GM18499 (cell line): ENCODE measurements around the gene RAI1.

ENCODE experiments used
- ATAC-seq: cut with Tn5 transposase; IDR thresholded peaks from one replicate; pipeline ENCODE4 v1.9.1; 2021; ENCODE audit warnings: moderate number of reproducible peaks; ENCODE audit not compliant: insufficient read depth, unreplicated experiment

The RAI1 gene

DNA sequence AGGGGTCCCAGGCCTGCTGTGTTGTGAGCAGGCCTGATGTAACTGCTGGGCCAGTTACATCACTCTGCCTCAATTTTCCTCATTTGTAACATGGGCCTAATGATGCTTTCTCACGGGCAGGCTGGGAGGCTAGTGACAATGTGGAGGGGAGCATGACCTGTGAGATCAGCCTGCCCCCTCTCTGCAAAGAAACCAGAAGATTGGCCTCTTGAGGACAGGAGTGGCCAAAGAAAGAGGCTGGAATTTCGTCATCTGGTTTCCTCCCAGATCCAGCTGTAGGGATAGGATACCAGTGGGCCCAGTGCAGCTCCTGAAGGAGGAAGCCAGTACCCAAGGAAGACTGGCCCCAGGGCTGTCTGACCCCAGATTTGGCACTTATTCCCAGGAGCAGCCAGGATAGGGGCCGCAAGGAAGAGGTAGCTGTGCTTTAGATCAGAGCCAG, 156.1 kb downstream of the RAI1 start:
- ATAC-seq = no peak

DNA sequence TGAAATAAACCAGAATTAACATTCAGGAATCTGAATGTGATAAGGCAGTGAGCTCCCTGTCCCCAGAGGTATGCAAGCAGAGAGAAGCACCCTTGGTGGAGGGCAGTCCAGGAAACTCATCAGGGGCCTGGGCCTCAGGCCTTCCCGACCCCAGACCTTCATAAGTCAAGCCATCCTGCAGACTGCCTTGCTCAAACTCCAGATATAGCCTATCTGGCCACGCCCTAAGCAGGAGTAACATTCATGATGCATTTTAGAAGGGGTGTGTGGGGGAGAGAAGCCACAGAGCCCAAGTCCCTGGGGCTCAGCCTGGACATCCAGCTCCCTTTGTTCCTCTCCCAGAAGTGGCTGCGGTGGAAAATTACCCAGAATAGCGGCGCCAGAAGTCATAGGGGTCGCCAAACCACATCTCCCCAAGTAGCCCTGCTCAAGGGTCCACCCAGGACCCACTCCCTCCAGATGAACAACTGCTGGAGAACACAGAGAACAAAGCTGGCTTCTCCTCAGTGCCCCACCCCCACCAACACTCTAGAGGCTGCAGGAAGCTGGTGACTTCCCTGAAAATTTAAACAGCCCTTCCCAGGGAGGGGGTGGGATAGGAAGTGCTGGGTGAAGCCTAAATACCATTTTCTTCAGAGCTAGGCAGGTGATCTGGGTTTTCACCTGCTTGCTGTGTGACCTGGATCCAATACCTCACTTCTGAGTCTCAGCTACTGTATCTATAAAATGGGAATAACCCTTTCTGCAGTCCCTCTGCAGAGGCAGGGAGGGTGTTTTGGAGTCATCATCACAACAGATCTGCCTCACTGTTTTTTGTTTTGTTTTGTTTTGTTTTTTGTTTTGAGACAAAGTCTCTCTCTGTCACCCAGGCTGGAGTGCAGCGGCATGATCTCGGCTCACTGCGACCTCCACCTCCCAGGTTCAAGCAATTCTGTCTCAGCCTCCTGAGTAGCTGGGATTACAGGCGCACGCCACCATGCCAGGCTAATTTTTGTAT, 157.0 kb downstream of the RAI1 start:
- no peak for ATAC-seq

DNA sequence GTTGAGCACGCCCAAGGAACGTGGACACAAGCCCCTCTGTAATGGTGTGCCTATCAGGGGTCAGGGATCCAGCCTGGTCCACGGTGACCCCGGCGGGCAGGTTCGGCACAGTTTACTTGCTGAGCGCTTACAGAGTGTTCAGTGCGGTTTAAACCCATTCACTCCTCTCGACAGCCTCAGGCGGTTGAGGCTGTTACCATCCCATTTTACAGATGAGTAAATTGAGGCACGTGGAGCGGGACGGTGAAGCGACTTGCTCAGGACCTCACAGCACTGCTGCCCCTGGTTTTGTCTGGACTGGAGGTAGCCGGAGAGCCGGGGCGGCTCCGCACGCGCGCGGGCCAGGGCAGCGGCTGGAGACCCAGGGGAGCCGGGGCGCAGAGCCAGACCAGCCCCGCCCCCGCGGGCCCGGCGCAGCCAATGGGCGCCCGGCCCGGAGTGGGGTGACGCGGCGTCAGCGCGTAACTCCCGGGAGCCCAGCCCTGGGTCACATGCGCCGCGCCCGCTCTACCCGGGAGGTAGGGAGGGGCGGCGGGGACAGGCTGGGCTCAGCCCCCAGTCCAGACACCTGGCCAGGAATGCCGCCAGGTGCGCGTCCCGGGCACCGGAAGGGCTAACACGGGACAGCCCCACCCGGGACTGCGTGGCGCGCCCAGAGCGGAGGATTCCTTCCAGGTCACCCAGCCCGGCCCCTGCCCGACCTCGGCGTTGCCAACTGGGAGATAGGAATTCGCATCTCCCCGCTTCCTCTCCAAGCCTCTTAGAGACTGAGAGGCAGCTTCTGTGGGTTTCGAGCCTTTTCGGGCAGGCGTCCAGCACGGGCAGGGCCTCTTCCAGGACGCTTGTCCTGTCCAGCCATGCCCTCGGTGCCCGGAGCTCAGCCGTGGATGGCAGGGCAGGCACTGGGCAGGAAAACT, 158.8 kb downstream of the RAI1 start:
- no peak for ATAC-seq

DNA sequence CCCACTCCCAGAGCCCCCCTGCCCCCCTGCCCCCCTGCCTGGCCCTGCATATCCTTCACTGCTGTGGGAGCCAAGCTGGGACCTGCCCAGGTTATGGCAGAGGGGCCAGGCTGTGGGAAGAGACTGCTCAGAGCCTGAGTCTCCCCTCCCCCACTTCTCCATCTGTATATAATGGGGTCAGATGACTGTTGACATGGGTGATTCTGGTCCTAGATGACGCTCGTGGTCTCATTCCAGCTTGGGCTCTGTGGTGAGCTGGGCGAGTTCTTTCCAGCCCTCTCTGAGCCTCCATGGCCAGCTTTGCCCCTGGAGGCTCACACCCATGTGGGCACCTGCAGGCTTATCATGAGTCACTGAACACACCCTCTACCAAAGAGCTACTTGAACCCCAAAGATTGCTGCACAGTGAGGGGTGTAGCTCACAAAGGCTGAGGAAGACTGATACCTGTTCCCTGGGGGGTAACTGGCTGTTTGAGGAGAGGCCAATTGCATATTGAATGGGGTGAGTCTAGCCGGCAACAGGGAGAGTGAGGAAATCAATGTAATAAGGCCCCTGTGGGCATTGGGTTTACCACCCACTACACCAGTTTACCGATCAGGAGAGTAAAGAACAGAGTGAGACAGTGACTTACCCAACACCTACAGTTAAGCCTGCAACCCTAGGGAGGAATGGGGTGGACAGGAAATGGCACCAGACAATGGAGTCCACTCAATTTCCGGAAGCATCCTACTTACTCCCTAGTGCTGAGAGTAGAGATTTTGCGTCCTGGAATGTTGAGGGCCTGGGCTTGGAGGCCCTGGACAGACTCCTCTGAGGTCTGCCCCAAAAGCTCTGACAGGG, 159.7 kb downstream of the RAI1 start:
- no peak for ATAC-seq

DNA sequence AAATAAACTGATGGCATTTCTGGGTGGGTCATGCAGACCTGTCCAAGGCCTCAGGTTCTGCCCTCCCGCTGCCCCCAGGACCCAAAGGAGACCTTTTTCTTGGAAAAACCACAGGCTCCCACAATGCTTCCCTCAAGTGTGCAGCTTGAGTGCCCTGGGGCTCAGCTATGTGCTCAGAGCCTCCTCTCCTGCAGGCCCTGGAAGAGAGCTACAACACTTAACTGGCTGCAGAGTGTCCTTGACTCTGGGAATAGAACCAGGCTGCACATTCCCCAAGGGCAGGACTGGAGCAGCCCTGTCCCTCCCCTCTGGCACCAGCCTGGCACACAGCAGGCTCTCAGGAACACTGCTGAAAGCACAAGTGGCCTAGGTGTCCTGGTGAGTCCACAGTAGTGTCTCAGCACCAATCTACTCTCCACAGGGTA, 160.4 kb downstream of the RAI1 start:
- ATAC-seq = no peak

DNA sequence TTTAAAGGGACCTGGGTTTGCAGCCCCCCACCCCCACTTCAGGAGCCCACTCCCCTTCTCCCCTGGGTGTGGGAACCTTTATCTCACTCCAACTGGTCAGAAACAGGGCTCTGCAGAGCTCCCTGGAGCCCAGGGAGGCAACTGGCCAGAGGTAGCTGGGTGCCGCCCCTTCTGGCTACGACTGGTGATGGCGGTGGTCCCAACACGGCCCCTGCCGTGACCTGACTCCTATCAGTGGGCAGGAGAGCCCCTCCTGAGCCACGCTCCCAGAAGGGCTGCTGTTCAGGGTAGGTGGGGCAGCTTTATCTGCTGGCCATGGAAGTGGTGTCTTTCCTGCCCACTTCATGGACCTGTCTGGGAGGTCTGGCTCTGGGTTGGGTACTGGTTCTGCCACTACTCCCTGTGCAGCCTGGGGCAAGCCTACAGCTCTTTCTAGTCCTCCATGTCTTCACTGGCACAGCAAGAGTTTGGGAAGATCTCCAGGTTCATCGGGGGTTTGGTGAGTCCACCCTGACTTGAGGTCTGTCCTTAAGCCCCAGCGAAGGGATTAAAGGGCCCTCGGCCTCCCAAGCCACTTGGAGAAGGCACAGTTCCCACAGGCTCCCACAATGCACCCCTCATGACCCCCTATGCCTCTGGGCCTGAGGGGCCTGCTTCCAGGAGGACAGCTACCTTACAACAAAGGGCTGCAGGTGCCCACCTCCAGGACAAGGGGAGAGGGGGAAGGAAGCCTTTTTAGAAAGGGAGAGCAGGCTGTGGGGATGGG, 161.0 kb downstream of the RAI1 start:
- no peak for ATAC-seq

DNA sequence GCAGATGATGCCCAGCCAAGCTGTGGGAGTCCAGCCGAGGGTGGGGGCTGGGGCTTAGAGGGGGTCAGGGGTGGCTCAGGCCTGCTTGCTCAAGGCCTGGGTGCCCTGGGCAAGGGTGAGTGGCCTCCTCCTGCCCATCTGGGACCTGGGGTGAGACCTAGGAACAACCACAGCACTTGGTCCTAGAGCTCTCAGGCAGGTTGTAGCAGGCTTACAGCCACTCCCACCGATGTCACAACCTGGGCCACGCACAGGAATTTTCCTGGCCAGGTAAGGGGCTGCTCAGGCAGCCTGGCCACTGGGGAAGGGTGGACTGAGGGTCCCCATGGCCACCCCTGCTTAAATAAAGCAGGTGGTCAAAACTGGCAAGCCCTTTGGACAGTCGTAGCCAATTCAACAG, 161.8 kb downstream of the RAI1 start:
- ATAC-seq = no peak

DNA sequence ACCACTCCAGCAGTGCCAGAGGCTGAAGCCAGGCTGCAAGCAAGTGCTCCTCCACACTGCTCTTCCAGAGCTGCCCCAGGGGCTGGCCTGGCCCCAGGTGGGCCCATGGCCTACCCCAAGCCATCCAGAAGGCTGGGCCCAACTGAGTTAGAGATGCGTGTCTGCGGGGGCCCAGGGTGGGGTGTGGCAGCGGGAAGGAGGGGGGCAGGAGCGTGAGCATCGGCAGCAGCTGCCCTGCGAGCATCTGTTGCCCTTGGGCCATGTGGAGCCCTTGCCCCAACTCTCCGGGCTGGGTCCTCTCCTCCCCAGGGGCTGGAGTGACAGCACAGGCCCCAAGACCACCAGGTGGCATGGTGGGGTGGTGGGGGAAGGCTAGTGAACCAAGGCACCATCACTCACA, 162.8 kb downstream of the RAI1 start:
- no peak for ATAC-seq

DNA sequence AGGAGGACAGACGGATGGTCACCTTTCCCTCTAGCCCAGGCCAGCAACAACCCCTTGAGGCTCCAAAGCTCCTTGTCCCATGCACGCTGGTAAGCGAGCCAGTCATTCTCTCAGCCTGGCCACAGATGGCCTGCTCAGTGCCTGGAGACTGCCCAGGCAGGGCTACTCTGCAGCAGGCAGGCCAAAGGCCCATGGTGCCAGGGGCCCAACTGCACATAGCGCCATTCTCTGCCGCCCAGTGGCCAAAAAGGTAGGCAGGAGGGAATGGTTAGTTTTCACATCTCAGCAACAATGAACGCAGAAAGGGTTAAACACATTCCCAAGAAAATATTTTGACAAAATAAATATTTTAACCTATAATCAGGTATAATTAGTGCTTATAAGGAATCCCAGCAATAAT, 163.2 kb downstream of the RAI1 start:
- no peak for ATAC-seq

DNA sequence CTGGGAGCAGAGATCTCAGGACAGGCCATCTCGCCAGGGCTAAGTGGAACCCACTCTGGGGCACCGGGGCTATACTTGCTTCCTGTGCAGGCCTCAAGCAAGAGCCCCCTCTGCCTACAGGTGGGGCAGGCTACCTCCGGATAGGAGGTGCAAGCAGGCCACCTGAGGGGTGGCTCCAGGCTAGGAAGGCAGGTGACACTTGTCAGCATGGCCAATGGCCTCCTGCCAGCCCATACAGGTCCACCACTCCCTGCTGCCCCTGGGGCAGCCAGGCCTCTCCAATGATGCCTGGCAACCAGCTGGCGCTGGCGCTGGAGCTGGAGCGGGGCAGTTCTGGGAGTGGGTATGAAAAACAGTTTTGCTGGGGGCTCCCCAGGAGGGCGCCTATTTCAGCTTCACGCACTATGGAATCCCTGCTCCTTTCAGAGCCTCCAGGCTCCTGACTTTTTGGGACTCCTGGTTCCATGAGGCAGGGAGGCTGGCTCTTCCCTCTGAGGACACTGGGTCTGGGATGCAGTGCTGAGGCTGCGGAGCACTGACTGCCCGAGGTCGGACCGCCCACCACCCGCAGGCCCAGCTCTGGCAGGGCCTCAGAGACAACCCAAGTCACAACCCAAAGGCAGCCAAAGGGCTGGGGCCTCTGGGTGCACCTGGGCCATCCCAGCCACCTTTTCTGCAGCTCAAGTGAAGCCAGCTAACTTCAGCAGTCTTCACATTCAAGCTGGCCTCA, 164.0 kb downstream of the RAI1 start:
- ATAC-seq = no peak

DNA sequence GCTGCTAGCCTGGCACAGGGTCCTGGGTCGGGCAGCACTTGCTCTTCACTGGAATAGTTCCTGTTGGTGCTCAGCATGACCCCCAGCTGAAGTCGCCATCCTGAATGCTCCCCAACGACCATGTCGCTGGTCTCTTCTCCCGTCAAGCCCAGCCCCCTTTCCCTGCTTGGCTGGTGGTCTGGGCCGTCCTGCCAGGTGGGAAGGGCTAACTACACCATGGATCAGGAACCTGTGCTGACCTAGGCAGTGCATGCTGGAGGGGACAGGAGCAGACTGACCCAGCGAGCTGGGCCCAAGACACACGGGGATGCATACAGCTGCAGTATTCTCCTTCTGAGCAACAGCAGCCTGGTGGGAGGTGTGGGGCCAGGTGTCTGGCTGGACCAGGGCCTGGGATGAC, 164.7 kb downstream of the RAI1 start:
- no peak for ATAC-seq

DNA sequence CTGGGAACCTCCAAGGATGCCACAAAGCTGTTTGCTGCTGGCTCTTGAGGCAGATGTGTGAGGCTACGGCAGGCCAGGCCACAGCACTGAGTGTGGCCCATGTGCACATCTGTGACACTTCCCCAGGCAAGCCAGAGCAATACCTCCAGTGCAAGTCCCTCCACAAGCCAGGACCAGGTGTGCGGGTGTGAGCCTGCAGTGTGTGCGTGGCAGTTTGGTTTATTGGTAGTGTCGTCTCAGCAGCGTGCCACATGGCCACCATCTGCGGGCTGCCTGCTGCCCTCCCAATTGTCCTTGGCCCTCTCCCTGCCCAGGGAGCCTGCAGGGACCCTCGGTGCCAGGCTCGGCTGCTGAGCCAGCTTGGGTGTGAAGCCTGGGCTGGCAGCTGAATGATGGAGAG, 165.4 kb downstream of the RAI1 start:
- no peak for ATAC-seq

DNA sequence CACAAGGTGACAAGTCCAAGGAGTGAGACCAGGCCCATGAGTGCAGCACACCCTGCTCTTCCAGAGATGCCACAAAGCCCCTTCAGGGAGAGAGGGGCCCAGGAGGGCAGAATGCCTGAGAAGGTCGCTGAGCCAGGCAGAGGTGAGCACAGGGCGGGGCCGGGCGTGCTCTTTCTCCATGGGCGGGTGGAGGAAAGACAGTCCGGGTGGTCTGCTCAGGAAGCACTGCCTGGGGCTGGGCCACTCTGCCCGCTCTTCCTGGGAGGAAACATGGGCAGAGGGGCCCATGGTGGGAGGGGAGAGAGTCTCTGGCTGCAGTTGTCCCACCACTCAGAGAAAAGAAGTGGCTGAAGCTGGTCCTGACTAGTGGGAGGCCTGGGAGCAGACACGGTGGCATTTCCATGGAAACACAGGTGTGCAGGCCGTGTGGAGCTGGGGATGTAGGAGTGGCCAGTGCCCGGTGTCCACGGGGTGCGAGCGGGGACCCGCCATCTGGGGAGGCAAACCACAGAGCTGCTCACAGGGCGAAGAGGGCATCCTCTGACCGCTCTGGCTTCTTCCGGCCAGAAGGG, 165.9 kb downstream of the RAI1 start:
- no peak for ATAC-seq

DNA sequence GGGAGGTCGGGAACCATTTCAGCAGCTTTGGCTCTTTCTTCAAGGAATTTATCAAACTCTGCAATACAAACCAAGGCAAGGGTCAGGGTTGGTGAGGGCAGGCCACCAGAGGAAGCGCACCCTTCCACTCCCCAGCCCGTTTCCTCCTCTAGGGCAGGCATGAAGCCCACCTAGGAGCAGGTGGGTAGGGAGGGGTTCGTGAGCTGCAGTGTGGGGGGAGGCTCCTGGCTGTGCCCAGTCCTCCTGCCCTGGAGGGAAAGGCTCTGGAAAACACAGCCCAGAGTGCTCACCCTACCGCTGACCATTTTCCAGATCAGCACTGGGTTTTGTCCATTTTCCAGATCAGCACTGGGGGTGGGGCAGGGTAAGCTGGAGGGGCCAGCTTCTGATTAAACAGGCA, 166.5 kb downstream of the RAI1 start:
- ATAC-seq = no peak

DNA sequence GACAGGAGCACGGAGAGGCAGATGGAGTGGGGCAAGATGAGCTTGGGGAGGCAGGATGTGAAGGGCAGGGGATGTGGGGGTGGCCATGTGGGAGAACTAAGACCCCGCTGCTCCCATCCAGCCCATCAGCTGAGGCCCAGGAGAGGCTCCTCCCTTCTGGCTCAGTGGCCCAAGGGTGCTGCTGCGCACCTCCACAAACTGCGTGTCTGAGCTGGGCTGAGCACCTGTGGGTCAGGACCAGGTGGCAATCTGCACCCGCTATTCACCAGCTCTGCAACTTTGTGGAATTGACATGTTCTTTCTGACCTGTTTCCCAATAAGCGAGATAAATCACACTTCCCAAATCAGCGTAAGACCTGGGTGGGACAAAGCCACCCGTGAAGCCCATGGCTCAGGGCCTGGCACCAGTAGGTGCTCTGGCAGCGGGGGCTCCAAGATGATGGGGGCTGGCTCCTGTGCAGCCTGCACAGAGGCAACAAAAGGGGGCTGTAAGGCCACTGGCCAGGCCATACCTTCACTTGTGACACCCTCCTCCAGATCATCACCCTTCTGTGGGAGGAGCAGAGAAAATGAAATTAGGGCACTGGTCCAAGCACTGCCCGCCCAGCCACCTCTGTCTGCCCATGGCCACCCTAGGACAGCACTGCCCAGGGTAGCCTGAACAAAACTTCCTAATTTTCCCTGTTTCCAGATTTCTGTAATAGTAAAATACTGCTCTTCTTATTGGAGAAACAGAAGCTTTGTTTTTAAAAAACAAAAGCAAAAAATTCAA, 167.2 kb downstream of the RAI1 start:
- no peak for ATAC-seq

DNA sequence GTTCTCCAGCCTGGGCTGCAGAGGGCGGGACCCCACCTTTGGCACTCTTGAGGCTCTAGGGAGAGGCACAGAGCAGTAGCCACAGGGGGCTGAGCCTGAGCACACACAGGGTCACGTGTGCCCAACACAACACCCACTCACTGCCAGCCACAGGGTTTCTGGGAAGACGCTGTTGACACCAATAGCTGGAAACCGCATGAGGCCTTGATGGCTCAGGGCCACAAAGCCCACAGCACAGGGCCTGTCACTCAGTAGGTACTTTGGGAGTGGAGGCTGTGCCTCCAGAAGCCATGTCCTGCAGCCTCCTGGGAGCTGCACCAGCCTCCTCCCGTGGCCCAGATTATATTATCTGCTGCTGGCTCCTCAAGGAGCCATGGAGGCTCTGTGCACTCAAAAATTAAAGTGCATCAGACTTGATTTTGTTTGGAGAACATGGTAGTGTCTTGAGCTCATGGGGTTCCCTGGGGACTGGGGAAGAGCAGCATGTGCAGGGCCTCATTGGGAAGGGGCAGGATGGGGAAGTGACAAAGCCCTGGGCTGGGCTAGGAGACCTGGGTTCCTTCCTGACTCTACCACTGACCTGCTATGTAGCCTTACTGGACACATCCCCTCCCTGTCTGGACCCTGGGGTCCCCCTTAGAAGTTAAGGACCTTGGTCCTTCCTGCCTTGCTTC, 168.0 kb downstream of the RAI1 start:
- no peak for ATAC-seq

DNA sequence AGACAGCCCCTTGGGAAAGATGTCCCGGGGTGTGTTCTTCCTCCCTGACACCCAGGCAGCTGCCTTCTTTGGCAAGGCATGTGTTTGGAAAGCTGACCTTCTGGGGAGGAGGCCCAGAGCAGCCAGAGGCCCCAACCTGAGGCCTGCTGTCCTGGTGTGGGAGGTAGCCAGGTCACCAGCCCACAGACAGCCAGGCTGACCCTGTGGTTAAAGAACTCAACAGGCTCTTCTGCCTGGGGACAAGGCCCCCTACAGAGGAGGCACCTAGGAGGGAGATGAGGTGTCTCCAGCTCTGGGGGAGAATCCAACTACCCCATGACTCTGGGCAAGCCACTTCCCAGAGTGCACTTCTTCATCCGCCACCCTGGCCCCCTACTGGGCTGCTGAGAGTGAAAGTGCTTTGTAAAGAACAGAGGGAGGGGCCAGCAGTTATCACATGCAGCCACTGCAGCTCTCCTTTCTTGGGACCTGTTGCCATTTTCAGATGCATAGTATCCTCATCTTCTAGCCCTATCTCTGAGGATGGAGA, 168.7 kb downstream of the RAI1 start:
- no peak for ATAC-seq
